Keratinocyte (primary cell): ENCODE results near the gene TUBGCP5. TPM values are rescaled to one million over a fixed set of nuclear protein-coding genes. Genes with fewer than 3 reads are reported as not detected.

Source experiments
- DNase-seq: peaks from one replicate; pipeline ENCODE4 v3.0.0-alpha.2; 2011; ENCODE audit warnings: low read depth, missing footprints, low spot score
- FAIRE-seq: peaks from 2 replicates; lab custom pipeline; 2011; peaks lifted over from hg19 to GRCh38; lab: Jason Lieb, UNC
- H2AFZ ChIP-seq: 2 replicates; pipeline ENCODE4 v1.6.0; 2012; ENCODE audit warnings: low read length, control low read depth, inconsistent platforms; ENCODE audit not compliant: control insufficient read depth
- H3K27ac ChIP-seq: 2 replicates; pipeline ENCODE4 v1.5.1; 2011; ENCODE audit warnings: low read length; ENCODE audit not compliant: control insufficient read depth, insufficient read depth
- H3K27me3 ChIP-seq: 3 replicates; pipeline ENCODE4 v1.6.0; 2011; ENCODE audit warnings: low read length; ENCODE audit not compliant: control insufficient read depth, insufficient read depth; ENCODE audit errors: extremely low read depth
- H3K36me3 ChIP-seq, 2 experiments: 2 replicates in 1 of 2; 3 replicates in 1 of 2; pipeline ENCODE4 v1.5.1; 2011; ENCODE audit warnings: low read length in 2 of 2, mild to moderate bottlenecking in 1 of 2; ENCODE audit not compliant: control insufficient read depth in 2 of 2, insufficient read depth in 2 of 2; ENCODE audit errors: extremely low read depth in 1 of 2
- H3K4me1 ChIP-seq: 3 replicates; pipeline ENCODE4 v1.5.1; 2011; ENCODE audit warnings: low read length; ENCODE audit not compliant: control insufficient read depth, insufficient read depth; ENCODE audit errors: extremely low read depth
- H3K4me2 ChIP-seq: 3 replicates; pipeline ENCODE4 v1.6.0; 2011; ENCODE audit warnings: low read depth, low read length; ENCODE audit not compliant: control insufficient read depth, insufficient read depth; ENCODE audit errors: extremely low read depth
- H3K4me3 ChIP-seq, 3 experiments: fragments of 200-600 bp in 1 of 3; sonication (generic) in 1 of 3; 2 replicates in 2 of 3; 3 replicates in 1 of 3; pipeline ENCODE4 v1.5.1; 2011 to 2016; ENCODE audit warnings: low read length in 3 of 3, mild to moderate bottlenecking in 3 of 3, control low read depth in 2 of 3, inconsistent platforms in 1 of 3, low read depth in 1 of 3, mixed read lengths in 1 of 3, mixed run types in 1 of 3, moderate library complexity in 1 of 3; ENCODE audit not compliant: control insufficient read depth in 2 of 3, insufficient read depth in 2 of 3; ENCODE audit errors: extremely low read depth in 1 of 3
- H3K79me2 ChIP-seq: 2 replicates; pipeline ENCODE4 v1.6.0; 2012; ENCODE audit warnings: low read length; ENCODE audit not compliant: control insufficient read depth, insufficient read depth
- H3K9ac ChIP-seq: 3 replicates; pipeline ENCODE4 v1.6.0; 2011; ENCODE audit warnings: low read length; ENCODE audit not compliant: control insufficient read depth, insufficient read depth; ENCODE audit errors: extremely low read depth
- H3K9me1 ChIP-seq: 3 replicates; pipeline ENCODE4 v1.6.0; 2011; ENCODE audit warnings: low read length; ENCODE audit not compliant: control insufficient read depth, insufficient read depth; ENCODE audit errors: extremely low read depth
- H3K9me3 ChIP-seq: 2 replicates; pipeline ENCODE4 v1.5.1; 2012; ENCODE audit warnings: low read depth, low read length; ENCODE audit not compliant: control insufficient read depth
- H4K20me1 ChIP-seq: 3 replicates; pipeline ENCODE4 v1.6.0; 2011; ENCODE audit warnings: low read length; ENCODE audit not compliant: control insufficient read depth, insufficient read depth; ENCODE audit errors: extremely low read depth
- CTCF ChIP-seq, 3 experiments: IDR thresholded peaks in 1 of 3; conservative IDR thresholded peaks in 1 of 3; optimal IDR thresholded peaks in 1 of 3; 2 replicates in 2 of 3; 3 replicates in 1 of 3; pipeline versions ENCODE3 to v1.5.1; 2011; ENCODE audit warnings: low read length in 3 of 3, mild to moderate bottlenecking in 3 of 3, moderate library complexity in 2 of 3, control low read depth in 1 of 3, inconsistent platforms in 1 of 3; ENCODE audit not compliant: insufficient read depth in 2 of 3; ENCODE audit errors: extremely low read depth in 1 of 3
- EZH2 ChIP-seq: IDR thresholded peaks from one replicate; pipeline ENCODE4 v1.6.1; 2012; ENCODE audit warnings: inconsistent platforms, mild to moderate bottlenecking, low read length, moderate library complexity
- dilution Hi-C: fragments of 300-500 bp; cut with MboI; formaldehyde crosslinking; loops from one replicate; pipeline ENCODE4 v1.7.0; 2020; ENCODE audit warnings: low sequenced_read_pairs; ENCODE audit not compliant: extremely low pct_ligation_motif_present
- polyA plus RNA-seq, 5 experiments: library from polyadenylated mRNA; depleted of rRNA in 3 of 5; stranded (reverse) in 3 of 5; stranded (forward) in 1 of 5; unstranded in 1 of 5; fragments of >200 nt; gene quantifications; 1 replicate in 1 of 5; 2 replicates in 3 of 5; 3 replicates in 1 of 5; pipeline versions ENCODE4 v1.2.1 to v1.2.3, GENCODE V29; 2011 to 2012; ENCODE audit warnings: missing spikeins in 2 of 5, low read depth in 1 of 5, low replicate concordance in 1 of 5

The TUBGCP5 gene
- polyA plus RNA-seq, 1 donor (not counting 4 experiments of a cell fraction or from before 2014, with no cell fraction given) = 20.3 TPM

GRCh38 chr15:22969489-22969888, 69.9 kb downstream of the TUBGCP5 start:
- TF ChIP-seq CTCF (optimal IDR thresholded peaks at IDR 0.05 in 1 of 3, IDR thresholded peaks at IDR 0.05 in 1 of 3, conservative IDR thresholded peaks at IDR 0.05 in 1 of 3; ENCODE audit: extremely low read depth in 1 of 3, insufficient read depth in 2 of 3, low read length in 3 of 3) = no peak
- no peak for TF ChIP-seq EZH2
- no peak overlapping the region for H3K4me3 ChIP-seq
- DNase-seq = no peak
- H3K9ac ChIP-seq = no peak overlapping the region
- H3K9me3 ChIP-seq = no peaks in the 10 kb centered on the region
- peaks cover 0 to 1% of the 10 kb centered on the region in 2 experiments for H3K36me3 ChIP-seq
- H3K27me3 ChIP-seq = no peaks in the 10 kb centered on the region
- H3K4me2 ChIP-seq = no peak overlapping the region
- H4K20me1 ChIP-seq = peaks cover 26% of the 10 kb centered on the region
- peaks cover 93% of the 10 kb centered on the region for H3K79me2 ChIP-seq
- dilution Hi-C loops = no loop called here
- H3K9me1 ChIP-seq = peaks cover 2% of the 10 kb centered on the region
- H3K4me1 ChIP-seq = peaks cover 13% of the 10 kb centered on the region
- no peak overlapping the region for H3K27ac ChIP-seq
- FAIRE-seq = no peak
- H2AFZ ChIP-seq = no peak overlapping the region

DNA sequence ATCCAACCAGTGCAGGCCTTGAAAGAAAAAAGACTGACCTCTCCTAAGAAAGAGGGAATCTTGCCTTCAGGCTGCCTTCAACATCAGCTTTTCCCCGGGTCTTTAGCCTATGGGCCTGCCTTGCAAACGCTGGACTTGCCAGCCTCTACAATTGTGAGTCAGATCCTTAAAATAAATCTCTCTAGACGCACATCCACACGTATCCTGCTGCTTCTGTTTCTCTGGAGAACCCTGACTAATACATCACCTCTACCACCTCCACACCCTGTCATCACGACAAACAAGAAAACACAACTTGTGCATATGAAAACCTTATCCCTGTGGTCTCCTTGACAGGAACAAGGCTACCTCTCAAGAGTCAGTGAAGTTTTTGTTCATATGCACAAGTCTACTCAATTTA, 71.0 kb downstream of the TUBGCP5 start:
- Histone ChIP-seq H3K4me1 (peaks cover 24% of the 10 kb centered on the region), H3K27me3 (no peaks in the 10 kb centered on the region), H3K9me1 (peaks cover 4% of the 10 kb centered on the region), H3K79me2 (peaks cover 93% of the 10 kb centered on the region), H2AFZ (no peak overlapping the region), H3K36me3 (peaks cover 0 to 1% of the 10 kb centered on the region in 2 experiments), H4K20me1 (peaks cover 26% of the 10 kb centered on the region), H3K9ac (no peak overlapping the region), H3K9me3 (no peaks in the 10 kb centered on the region), H3K27ac (peak overlapping the region; percentile 65), H3K4me3 (no peak overlapping the region), H3K4me2 (peak overlapping the region; percentile 25)
- TF ChIP-seq CTCF (optimal IDR thresholded peaks at IDR 0.05 in 1 of 3, IDR thresholded peaks at IDR 0.05 in 1 of 3, conservative IDR thresholded peaks at IDR 0.05 in 1 of 3; ENCODE audit: extremely low read depth in 1 of 3, insufficient read depth in 2 of 3, low read length in 3 of 3) = no peak
- no peak for TF ChIP-seq EZH2
- DNase-seq (no peak), FAIRE-seq (no peak)
- dilution Hi-C loops = no loop called here
